AG09319 (cell line): ENCODE data around the gene RALGAPB.

ENCODE experiments used
- DNase-seq: peaks from one replicate; pipeline ENCODE4 v3.0.0-alpha.2; 2010; ENCODE audit warnings: low read depth; ENCODE audit errors: extremely low read depth
- CTCF ChIP-seq: IDR thresholded peaks from 2 replicates; pipeline ENCODE4 v1.5.1; 2011; ENCODE audit warnings: low read depth, mild to moderate bottlenecking, inconsistent platforms, low read length, moderate library complexity

RALGAPB gene

DNA sequence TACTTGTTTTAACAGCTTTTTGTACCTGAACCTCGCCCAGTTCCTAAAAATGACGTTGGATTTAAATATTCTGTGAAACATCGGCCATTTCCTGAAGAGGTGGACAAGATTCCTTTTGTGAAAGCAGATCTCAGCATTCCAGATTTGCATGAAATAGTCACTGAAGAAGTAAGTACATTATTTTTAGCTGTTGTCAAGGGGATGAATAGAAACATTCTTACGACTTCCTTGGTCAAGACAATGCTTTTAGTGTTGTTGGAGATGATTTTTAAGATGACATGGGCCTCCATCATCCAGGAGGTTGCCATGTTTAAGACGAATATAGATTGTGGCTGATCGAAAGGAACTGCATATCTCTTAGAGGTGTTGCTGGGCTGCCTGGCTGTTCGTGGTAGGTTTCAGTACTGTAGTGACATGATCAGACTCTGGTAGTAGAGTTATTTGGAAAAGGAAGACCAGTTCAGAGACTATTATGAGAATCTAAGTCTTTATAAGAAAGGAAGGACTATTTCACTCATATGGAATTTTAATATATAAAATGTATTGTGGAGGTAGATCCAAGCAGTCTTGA, 78.5 kb downstream of the RALGAPB start:
- DNase-seq: no peak
- TF ChIP-seq CTCF: no peak

DNA sequence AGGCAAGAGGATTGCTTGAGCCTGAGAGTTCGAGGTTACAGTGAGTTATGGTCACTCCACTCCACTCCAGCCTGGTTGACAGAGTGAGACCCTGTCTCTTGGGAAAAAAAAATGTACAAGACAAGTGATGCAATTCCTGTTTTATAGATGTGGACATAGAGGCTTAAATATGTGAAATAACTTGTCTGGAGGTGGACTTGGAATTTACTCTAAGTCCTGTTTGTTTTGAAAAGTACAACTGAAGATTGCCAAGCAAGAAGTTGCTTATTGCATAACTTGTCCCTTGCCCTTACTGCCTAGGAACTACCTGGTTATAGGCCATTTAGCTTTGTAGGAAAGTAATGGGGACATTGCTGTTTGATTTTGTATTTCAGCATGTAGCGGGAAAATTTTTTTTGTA, 82.3 kb downstream of the RALGAPB start:
- DNase-seq: no peak
- no peak for TF ChIP-seq CTCF

DNA sequence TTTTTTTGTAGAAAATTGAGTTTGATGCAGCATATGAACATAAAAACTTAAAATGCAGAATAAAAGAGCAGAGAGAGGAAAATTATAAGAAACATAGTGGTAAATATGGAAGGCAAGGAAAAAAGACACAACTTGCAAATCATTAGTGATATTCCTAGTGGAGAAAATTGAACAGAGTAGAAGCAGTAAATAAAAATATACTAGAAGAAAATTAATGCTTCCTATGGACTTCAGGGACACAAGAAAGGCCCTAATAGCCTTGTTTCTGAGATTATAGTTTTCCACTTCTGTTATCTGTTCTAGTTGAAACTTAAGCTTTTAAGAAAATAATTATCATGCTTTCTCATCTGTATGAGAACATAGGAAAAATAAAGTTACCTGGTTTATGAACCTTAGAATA, 82.8 kb downstream of the RALGAPB start:
- DNase-seq: no peak
- no peak for TF ChIP-seq CTCF

DNA sequence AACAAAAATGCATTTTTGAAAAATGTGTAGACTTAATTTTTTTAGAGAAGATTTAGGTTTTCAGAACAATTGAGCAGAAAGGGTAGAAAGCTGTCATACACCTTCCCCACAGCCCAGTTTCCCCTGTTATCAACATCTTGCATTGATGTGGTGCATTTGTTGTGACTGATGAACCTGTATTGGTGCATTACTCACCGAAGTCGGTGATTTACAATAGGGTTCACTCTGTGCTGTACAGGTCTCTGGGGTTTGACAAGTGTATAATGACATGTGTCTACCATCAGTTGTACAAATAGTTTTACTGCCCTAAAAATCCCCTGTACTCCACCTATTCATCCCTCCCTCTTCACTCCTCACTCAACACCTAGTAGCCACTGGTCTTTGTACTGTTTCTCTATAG, 84.5 kb downstream of the RALGAPB start:
- no peak for TF ChIP-seq CTCF
- no peak for DNase-seq

- no peak for DNase-seq
- TF ChIP-seq CTCF: no peak
Observed at GRCh38 chr20:38558596-38559360, 86.1 kb downstream of the RALGAPB start.

DNA sequence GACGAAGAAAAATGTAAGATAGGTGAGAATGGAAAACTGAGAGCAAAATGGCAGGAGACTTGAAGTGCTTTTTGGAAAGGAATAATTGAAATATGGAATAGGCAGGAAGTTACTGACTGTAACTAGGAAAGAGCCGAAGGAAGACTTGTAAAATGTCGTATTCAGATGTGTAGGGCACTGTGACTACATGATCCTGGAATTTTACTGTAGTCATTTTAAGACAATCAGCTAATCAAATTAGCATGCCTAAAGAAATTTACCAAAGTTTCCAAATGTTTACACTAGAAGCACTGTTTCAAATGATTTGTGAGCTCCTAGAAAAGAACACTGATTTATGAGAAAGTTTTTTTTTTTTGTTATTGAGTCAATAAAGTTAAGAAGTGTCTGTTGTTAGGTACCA, 87.1 kb downstream of the RALGAPB start:
- DNase-seq: no peak
- TF ChIP-seq CTCF: no peak

DNA sequence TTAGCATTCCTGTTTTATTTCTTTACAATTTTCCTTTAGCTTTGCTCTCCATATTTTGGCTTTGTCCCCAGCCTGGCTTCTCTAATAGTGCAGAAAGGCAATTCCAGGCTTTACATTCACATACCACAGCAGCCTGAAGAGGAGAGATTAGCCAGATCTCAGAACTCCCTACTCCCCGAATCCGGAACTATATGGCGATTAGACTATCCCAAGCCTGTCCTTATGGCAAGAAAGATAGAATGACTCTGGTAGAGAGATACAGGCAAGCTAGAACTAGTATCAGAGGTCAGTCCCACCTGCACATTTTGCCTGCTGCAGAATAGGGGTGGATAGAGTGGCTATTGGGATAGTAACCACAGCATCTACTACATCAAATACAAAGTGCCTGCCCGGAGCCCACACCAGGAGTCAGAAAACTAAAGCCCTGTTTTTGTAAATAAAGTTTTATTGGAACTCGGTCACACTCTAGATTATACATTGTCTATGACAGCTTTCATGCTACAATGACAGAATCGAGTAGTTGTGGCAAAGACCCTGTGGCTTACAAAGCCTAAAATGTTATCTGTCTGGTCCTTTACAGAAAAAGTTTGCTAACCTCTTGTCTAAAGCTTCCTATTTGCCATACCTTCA, 91.3 kb downstream of the RALGAPB start:
- no peak for DNase-seq

More for the DNA sequence above, 91.3 kb downstream of the RALGAPB start:
- no peak for TF ChIP-seq CTCF
